ENCODE data around the gene STOM. TPM values are rescaled to one million over a fixed set of nuclear protein-coding genes. Genes with fewer than 3 reads are reported as not detected.

STOM gene
- total and polyA plus RNA-seq, 2 of the 8 experiments (the other 6 are each of a cell fraction or from before 2014, with no cell fraction given) = 25.2 to 60.4 TPM

- Histone ChIP-seq H3K4me3 (ENCODE audit: extremely low read depth in 1 of 4, insufficient read depth in 2 of 4, low read depth in 3 of 4, low read length in 4 of 4) (no peak overlapping the region), H2BK12ac (ENCODE audit: low read depth, low read length) (no peak overlapping the region), H3K27ac (ENCODE audit: low read depth, low read length) (no peak overlapping the region), H3K27me3 (replicated peaks in 1 of 4; ENCODE audit: control insufficient read depth in 3 of 4, extremely low read depth in 1 of 4, insufficient read depth in 3 of 4, low read length in 3 of 4) (no peaks in the 10 kb centered on the region), H4K91ac (replicated peaks; ENCODE audit: insufficient read length, low read length) (no peak overlapping the region), H3K9me3 (ENCODE audit: insufficient read depth in 2 of 2, low read depth in 1 of 2, low read length in 1 of 2) (no peaks in the 10 kb centered on the region), H2BK20ac (ENCODE audit: low read length) (no peak overlapping the region), H3K18ac (ENCODE audit: extremely low read depth, low read length) (no peak overlapping the region), H3K23ac (ENCODE audit: insufficient read length) (no peak overlapping the region), H2BK120ac (replicated peaks; ENCODE audit: low read depth, low read length) (no peak overlapping the region), H3K4me1 (replicated peaks in 1 of 4; ENCODE audit: control insufficient read depth in 3 of 4, insufficient read depth in 4 of 4, low read length in 3 of 4) (peaks cover 0 to 5% (median 0%) of the 10 kb centered on the region in 4 experiments; a peak in 1 of 7 replicates), H3K9ac (replicated peaks in 1 of 4; ENCODE audit: extremely low read depth in 1 of 4, low read depth in 3 of 4, low read length in 3 of 4) (no peak overlapping the region), H4K8ac (ENCODE audit: extremely low read depth, insufficient read depth, low read length) (no peak overlapping the region), H2AFZ (ENCODE audit: low read length) (no peak overlapping the region), H3K23me2 (ENCODE audit: low read depth, low read length) (no peaks in the 10 kb centered on the region; the same call in none of the 2 replicates), H3K14ac (ENCODE audit: insufficient read length) (no peak overlapping the region), H3K56ac (replicated peaks; ENCODE audit: insufficient read length, low read depth, low read length) (no peak overlapping the region), H3K4me2 (ENCODE audit: insufficient read depth in 1 of 2, low read depth in 2 of 2, low read length in 2 of 2) (no peak overlapping the region), H2BK15ac (ENCODE audit: low read length) (no peak overlapping the region), H2BK5ac (ENCODE audit: low read depth, low read length) (no peak overlapping the region), H3K79me2 (ENCODE audit: control insufficient read depth in 1 of 2, insufficient read depth in 2 of 2, low read length in 2 of 2) (no peaks in the 10 kb centered on the region), H3K4ac (replicated peaks; ENCODE audit: insufficient read length, low read depth, low read length) (no peak overlapping the region), H4K5ac (ENCODE audit: insufficient read length, low read depth, low read length) (no peak overlapping the region), H3K79me1 (ENCODE audit: low read depth, low read length) (no peaks in the 10 kb centered on the region), H4K20me1 (replicated peaks in 1 of 2; ENCODE audit: control insufficient read depth in 1 of 2, insufficient read depth in 2 of 2, low read length in 2 of 2) (no peaks in the 10 kb centered on the region), H3K36me3 (ENCODE audit: control insufficient read depth in 2 of 4, insufficient read depth in 4 of 4, low read length in 3 of 4) (peaks cover 0 to 24% (median 0%) of the 10 kb centered on the region in 4 experiments; a peak in 3 of 8 replicates), H2AK5ac (ENCODE audit: low read depth, low read length) (no peak overlapping the region)
- ChIA-PET CTCF (ENCODE audit: partially characterized antibody) (interaction anchor here (0.9 to 1.4 kb wide), 3 partner anchors 11 to 601 kb away, joined by 3 to 4 read pairs (median 3); no protein-coding TSS in a partner anchor), POLR2A (ENCODE audit: partially characterized antibody) (interaction anchor here (0.6 to 1.0 kb wide), 2 partner anchors 12 to 64 kb away, joined by 4 read pairs; no protein-coding TSS in a partner anchor)
- FAIRE-seq (no peak), DNase-seq (ENCODE audit: low read depth in 1 of 2, low spot score in 2 of 2) (no peak)
- 74% methylated on average over 3 of the region's 3 CpGs; no CpG with 5 or more reads in 1 of the 2 experiments for WGBS, 2 experiments (ENCODE audit: extremely low coverage in 1 of 2, insufficient coverage in 1 of 2, insufficient read length in 1 of 2, insufficient replicate concordance in 2 of 2, low coverage in 1 of 2, low lambda C conversion rate in 2 of 2, missing lambda C conversion rate in 1 of 2)
- no peak for TF ChIP-seq NRF1 (IDR thresholded peaks at IDR 0.05; ENCODE audit: low read depth, low read length)
- no peak for TF ChIP-seq SAP30 (IDR thresholded peaks at IDR 0.05; ENCODE audit: insufficient read depth, insufficient replicate concordance, low read length)
- TF ChIP-seq SIX5 (IDR thresholded peaks at IDR 0.05; ENCODE audit: low read depth, low read length) = no peak
- TF ChIP-seq RFX5 (IDR thresholded peaks at IDR 0.05; ENCODE audit: borderline replicate concordance, low read depth, low read length) = no peak
These were observed 13.0 kb downstream of the STOM start for GRCh38 chr9:121357011-121357410.
